H7 (cell line): ENCODE data around the gene TOP2B. TPM values are rescaled to one million over a fixed set of nuclear protein-coding genes. Genes with fewer than 3 reads are reported as not detected.

Experiments
- DNase-seq: peaks from one replicate; pipeline ENCODE4 v3.0.0; 2012
- H3K27me3 ChIP-seq: 2 replicates; pipeline ENCODE4 v1.6.0; 2011; ENCODE audit warnings: mild to moderate bottlenecking, low read length; ENCODE audit not compliant: control insufficient read depth, insufficient read depth
- H3K36me3 ChIP-seq: replicated peaks from 2 replicates; pipeline ENCODE4 v1.5.1; 2011; ENCODE audit warnings: low read length; ENCODE audit not compliant: control insufficient read depth, insufficient read depth
- H3K4me3 ChIP-seq: 2 replicates; pipeline ENCODE4 v1.5.1; 2011; ENCODE audit warnings: low read depth, mild to moderate bottlenecking, control low read depth, low read length, moderate library complexity; ENCODE audit not compliant: insufficient read depth
- total RNA-seq: library from RNA; depleted of rRNA; stranded (reverse); fragments of >200 nt; shearing (Covaris generic); gene quantifications from 2 replicates; pipeline ENCODE4 v1.2.3, GENCODE V29; 2014

Gene TOP2B
- total RNA-seq, 1 experiment from 2014 or later, result 81.2 TPM

- DNase-seq, result no peak
- H3K27me3 ChIP-seq, result no peaks in the 10 kb centered on the region
- no peaks in the 10 kb centered on the region for H3K36me3 ChIP-seq
- no peak overlapping the region for H3K4me3 ChIP-seq
These were observed 5.9 kb downstream of the TOP2B start for GRCh38 chr3:25658836-25659235.

- no peaks in the 10 kb centered on the region for H3K36me3 ChIP-seq
- no peak overlapping the region for H3K4me3 ChIP-seq
- no peaks in the 10 kb centered on the region for H3K27me3 ChIP-seq
- DNase-seq, result no peak
These were observed 7.4 kb downstream of the TOP2B start for GRCh38 chr3:25657293-25657692.

GRCh38 chr3:25655659-25656058 is 9.0 kb downstream of the TOP2B start:
- H3K36me3 ChIP-seq, result no peaks in the 10 kb centered on the region
- DNase-seq, result no peak
- H3K4me3 ChIP-seq, result no peak overlapping the region
- H3K27me3 ChIP-seq, result no peaks in the 10 kb centered on the region

- Histone ChIP-seq H3K27me3 (no peaks in the 10 kb centered on the region), H3K36me3 (no peaks in the 10 kb centered on the region), H3K4me3 (no peak overlapping the region)
- DNase-seq, result no peak
These were observed 10.1 kb downstream of the TOP2B start for GRCh38 chr3:25654576-25654975.

GRCh38 chr3:25653322-25653721 is 11.4 kb downstream of the TOP2B start:
- Histone ChIP-seq H3K4me3 (no peak overlapping the region), H3K36me3 (no peaks in the 10 kb centered on the region), H3K27me3 (no peaks in the 10 kb centered on the region)
- no peak for DNase-seq

GRCh38 chr3:25652921-25653320 is 11.8 kb downstream of the TOP2B start:
- Histone ChIP-seq H3K27me3 (no peaks in the 10 kb centered on the region), H3K4me3 (no peak overlapping the region), H3K36me3 (no peaks in the 10 kb centered on the region)
- no peak for DNase-seq

- Histone ChIP-seq H3K27me3 (no peaks in the 10 kb centered on the region), H3K36me3 (no peaks in the 10 kb centered on the region), H3K4me3 (no peak overlapping the region)
- DNase-seq, result no peak
These were observed 15.5 kb downstream of the TOP2B start for GRCh38 chr3:25648925-25649830.

GRCh38 chr3:25648107-25648535 is 16.6 kb downstream of the TOP2B start:
- Histone ChIP-seq H3K36me3 (no peaks in the 10 kb centered on the region), H3K4me3 (no peak overlapping the region), H3K27me3 (no peaks in the 10 kb centered on the region)
- peak; percentile 52 for DNase-seq

- H3K36me3 ChIP-seq, result peaks cover 5% of the 10 kb centered on the region
- no peak for DNase-seq
- H3K27me3 ChIP-seq, result no peaks in the 10 kb centered on the region
- no peak overlapping the region for H3K4me3 ChIP-seq
These were observed 29.7 kb downstream of the TOP2B start for GRCh38 chr3:25635038-25635437.

GRCh38 chr3:25633919-25634318 is 30.8 kb downstream of the TOP2B start:
- no peak for DNase-seq
- H3K27me3 ChIP-seq, result no peaks in the 10 kb centered on the region
- no peak overlapping the region for H3K4me3 ChIP-seq
- peaks cover 9% of the 10 kb centered on the region for H3K36me3 ChIP-seq

- no peak for DNase-seq
- H3K36me3 ChIP-seq, result peaks cover 10% of the 10 kb centered on the region
- H3K4me3 ChIP-seq, result no peak overlapping the region
- no peaks in the 10 kb centered on the region for H3K27me3 ChIP-seq
These were observed 32.7 kb downstream of the TOP2B start for GRCh38 chr3:25631989-25632388.

GRCh38 chr3:25621087-25621486 is 43.6 kb downstream of the TOP2B start:
- peaks cover 10% of the 10 kb centered on the region for H3K36me3 ChIP-seq

GRCh38 chr3:25620493-25620892 is 44.2 kb downstream of the TOP2B start:
- H3K27me3 ChIP-seq, result no peaks in the 10 kb centered on the region
- H3K4me3 ChIP-seq, result no peak overlapping the region
- DNase-seq, result no peak
- H3K36me3 ChIP-seq, result peaks cover 10% of the 10 kb centered on the region

More at GRCh38 chr3:25621087-25621486, 43.6 kb downstream of the TOP2B start:
- DNase-seq, result no peak
- Histone ChIP-seq H3K27me3 (no peaks in the 10 kb centered on the region), H3K4me3 (no peak overlapping the region)

GRCh38 chr3:25619382-25619781 is 45.3 kb downstream of the TOP2B start:
- no peak for DNase-seq
- Histone ChIP-seq H3K36me3 (peaks cover 7% of the 10 kb centered on the region), H3K27me3 (no peaks in the 10 kb centered on the region), H3K4me3 (no peak overlapping the region)

GRCh38 chr3:25618028-25618427 is 46.7 kb downstream of the TOP2B start:
- Histone ChIP-seq H3K36me3 (peaks cover 6% of the 10 kb centered on the region), H3K27me3 (no peaks in the 10 kb centered on the region), H3K4me3 (no peak overlapping the region)
- DNase-seq, result no peak
